HG03280 (cell line): ENCODE measurements around the gene TMEM51.
"Not testable (repeated sequence)": the region's sequence is repeated elsewhere in the genome, so short reads cannot be mapped to it uniquely, and the experiment has no call there.

Experiments
- ATAC-seq: cut with Tn5 transposase; IDR thresholded peaks from one replicate; pipeline ENCODE4 v1.9.1; 2021; ENCODE audit warnings: mild to moderate bottlenecking, moderate library complexity; ENCODE audit not compliant: unreplicated experiment

TMEM51 gene

DNA sequence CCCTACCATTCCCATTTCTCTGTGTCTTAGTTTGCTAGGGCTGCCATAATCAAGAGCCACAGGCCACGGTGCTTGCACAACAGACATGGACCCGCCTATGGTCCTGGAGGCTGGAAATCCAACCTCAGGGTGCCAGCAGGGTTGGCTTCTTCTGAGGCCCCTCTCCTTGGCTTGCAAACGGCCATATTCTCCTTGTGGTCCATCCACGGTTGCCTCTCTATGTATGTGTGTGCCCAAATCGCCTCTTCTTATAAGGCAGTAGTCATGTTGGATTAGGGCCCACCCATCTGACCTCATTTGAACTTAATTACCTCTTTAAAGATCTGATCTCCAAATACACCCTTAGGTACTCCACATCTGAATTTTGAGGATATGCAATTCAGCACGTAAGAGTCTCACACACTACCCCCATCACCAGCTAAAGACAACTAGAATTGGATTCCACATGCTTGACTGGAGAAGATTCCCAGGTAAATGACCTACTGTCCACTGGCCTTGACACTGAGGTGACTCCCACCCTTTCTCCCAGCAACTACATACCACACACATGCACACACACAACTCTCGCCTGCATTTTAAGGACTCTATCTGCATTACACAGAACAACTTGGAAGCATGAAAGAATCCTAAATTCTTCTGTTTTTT is 28.3 kb upstream of the TMEM51 start:
- no peak for ATAC-seq

DNA sequence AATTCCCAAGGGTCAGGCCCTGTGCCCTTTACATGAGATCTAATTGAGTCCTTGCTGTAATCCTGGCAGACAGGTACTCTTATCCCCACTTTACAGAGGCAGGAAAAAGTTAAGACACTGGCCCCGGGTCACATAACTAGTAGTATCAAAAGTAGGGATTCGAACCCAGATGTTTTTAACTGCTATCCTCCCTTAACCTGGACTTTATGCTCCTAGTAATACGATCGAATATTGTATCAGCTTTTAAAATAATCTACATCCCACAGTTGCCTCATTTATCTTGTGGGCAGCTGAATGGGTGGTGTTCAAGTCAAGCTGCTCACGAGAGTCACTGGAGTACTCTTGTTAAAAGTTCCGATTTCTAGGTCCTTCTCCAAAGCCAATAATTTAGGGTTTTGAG is 25.5 kb upstream of the TMEM51 start:
- ATAC-seq = no peak

DNA sequence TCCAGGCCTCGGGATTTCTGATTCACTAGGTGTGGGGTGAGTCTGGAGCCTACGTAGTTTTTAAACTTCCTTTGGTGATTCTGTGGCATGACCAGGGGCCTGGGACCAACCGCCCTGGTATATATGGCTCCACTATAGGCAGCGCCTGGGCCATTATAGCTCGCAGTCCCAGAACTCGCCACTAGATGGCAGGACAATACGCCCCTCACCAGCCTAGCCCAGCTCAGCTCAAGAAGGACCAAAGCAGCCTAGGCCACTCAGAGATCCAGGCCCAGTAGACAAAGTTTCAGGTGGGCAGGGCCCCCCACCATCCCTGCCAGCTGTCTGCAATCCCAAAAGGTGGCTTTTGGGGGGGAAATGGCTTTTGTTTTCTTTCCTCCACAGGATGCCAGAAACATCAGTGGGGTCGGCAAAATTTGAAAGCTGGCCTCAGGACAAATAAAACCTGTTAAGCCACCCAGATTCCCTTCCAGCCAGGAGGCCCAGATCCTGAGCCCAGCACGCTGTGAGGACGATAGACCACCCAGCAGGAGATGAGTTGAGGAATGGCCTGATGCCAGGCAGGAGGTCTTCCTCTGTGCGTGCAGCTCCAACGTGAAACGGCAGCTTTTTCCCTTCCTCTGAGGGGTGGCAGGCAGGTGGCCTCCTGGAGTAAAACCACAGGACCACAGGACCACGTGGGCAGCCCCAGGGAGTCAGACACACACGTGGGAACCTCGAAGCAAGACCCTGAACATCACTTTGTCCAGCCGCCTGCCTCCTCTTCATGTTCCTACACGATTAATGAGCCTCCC is 24.8 kb upstream of the TMEM51 start:
- ATAC-seq = peak; percentile 62

DNA sequence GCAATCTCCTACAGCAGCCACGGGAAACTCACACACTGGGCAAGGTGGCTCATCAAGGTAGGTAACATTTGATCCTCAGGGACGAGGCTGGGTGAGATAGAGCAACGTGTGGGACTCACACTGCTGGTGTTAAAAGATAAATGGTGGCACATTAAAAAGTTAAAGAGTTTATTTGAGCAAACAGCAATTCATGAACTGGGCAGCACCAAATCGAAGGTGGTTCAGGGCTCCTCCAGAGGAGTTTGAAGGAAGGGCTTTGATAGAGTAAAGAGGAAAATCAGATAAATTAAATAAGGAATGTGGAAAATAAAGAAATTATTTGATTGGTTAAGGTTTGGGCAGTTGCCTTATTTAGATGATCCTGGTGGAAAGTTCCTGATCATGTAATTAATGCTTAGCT is 23.6 kb upstream of the TMEM51 start:
- no peak for ATAC-seq

DNA sequence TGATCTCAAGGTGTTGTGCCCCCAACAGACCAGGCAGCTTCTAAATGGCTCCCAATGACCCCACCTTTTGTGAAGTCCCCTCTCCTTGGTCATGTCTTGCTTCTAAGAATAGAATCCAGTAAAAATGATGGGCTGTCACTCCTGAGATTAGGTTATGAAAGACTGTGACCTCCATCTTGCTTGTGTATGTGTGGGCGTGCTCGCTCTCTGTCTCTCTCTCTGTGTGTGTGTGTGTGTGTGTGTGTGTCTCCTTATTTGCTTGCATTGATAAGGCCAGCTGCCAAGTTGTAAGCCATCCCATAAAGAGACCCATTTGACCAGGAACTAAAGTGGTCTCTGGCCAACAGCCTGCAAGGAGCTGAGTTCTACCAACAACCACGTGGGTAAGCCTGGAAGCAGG is 22.9 kb upstream of the TMEM51 start:
- no peak for ATAC-seq

DNA sequence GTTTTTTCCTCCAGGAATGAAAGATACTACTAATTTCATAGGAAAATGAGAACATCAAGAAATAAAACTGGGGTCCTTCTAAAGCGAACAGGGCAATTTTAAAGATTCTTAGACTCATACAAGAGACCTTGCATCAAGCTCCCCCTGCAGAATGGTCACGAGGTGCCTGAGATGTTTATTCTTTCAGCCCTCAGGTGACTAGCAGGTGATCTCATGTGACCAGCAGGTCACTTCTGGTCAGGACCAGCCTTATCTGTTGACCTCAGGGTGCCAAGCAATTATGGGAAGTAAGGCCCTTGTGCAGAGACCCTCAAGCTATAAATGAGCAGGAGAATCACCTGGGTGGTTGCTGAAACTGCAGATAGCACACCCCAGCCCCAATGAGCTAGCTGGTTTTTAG is 20.6 kb upstream of the TMEM51 start:
- ATAC-seq = no peak

DNA sequence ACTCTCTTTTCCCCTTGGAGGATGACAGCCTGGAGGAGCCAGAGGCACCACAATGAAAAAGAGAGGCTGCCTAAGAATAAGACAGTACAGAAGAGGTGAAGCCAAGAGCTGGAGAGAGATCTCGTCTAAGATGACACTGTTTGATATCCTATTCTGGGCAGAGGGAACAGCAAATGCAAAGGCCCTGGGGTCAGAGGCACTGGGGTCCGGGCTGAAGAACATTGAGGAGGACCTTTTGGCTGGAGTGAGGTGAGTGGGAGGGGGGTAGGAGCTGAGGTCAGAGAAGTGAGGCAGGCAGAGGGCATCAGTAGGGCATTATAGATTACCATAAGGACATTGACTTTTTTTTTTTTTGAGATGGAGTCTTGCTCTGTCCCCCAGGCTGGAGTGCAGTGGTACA is 19.3 kb upstream of the TMEM51 start:
- no peak for ATAC-seq

DNA sequence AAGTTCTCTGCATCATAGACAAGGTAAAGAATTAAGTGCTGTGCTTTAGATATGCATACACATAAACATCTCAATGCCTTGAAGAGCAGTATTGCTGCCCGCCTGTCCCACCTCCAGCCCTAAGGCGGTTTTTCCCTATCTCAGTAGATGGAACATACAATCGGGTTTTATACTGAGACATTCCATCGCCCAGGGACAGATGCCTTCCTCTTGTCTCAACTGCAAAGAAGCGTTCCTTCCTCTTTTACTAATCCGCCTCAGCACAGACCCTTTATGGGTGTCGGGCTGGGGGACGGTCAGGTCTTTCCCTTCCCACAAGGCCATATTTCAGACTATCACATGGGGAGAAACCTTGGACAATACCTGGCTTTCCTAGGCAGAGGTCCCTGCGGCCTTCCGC is 17.9 kb upstream of the TMEM51 start:
- not testable (repeated sequence) for ATAC-seq

DNA sequence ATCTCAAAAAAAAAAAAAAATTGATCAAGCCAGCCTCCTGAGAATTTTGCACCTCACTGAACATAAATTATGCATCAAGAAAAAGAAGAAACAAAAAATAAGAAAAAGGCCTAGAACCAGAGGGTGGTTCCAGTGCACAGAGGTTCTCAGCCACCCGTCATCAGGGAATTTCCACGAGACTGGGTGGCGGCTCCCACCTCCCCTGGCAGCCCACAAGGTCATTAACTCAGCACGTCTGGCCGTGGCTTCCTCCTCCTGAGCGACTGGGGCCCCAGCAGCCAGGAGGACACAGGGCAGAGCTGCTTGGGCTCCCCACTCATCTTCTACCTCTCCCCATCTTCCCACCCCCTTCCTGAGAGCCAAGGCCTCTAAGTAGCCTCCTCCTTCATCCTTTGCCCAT is 15.7 kb upstream of the TMEM51 start:
- ATAC-seq = no peak

DNA sequence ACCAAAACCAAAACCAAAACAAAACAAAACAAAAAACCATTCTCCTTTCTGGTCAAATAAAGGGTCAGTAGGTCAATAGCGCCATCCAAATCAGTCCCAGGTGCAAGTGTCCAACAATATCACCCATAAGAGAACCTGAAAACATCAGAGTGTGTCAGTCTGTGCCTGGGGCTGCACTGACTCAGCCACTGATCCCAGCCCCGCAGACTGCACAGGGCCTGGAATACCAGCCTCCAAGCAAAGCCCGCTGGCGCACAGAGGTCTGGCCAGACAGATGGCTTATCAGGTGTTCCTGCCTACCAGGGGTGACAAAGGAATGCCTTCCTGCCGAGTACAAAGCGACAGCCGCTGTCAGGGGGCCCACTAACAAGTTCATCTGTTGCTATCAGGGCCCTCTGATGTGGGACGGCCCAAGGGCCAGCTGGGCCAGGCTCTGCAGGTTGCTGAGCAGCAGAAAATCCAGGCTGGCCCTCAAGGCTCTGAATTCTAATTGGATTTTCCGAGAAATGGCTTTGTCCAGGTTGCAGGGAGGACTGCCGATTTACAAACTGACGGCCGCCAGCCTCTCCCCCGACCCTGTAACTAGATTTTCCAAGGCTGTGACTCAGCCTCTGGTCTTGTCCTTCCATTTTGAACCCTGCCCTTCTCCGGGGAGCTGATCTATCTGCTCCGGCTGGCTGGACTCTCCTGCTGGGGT is 13.7 kb upstream of the TMEM51 start:
- no peak for ATAC-seq

DNA sequence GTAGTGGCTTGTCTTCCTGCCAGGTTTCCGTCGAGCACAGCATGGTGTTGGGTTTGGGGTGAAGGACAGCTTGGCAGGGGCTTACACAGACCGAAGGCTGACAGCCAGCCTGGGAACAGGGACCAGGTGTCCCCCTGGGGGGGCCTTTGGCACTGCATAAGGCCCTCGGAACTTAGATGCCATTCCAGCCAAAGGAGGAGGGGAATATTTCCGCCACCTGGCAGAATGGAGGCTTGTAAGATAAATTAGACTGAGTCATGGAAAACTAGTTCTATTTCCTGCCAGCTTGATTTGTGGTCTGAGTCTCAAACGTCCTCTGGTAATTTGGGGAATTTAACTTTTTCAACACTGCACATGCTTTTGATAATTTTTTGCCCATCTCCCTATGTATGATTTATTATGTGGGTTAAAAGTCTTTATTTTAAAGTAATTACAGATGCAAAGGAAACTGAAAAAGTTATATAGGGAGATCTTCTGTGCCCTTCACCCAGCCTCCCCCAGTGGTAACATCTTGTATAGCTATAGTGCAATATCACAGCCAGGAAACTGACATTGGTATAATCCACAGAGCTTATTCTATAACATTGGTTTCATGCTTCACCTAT is 11.5 kb upstream of the TMEM51 start:
- no peak for ATAC-seq

DNA sequence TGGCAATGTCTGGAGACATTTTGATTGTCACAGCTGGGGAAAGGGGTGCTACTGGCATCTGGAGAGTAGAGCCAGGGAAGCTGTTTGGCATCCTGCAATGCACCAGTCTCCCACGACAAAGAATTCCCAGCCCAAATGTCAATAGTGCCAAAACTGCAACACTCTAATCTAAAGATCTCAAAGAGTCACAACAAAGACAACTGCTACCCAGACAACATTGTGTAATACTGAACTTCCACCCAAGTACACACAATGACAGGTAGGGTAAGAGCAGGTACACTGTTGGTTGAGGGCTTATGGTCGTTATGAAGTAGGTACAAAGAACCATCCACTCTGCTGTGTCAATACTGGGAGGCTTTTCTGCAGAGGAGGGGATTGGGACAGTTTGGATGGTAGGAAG is 8.2 kb upstream of the TMEM51 start:
- no peak for ATAC-seq

DNA sequence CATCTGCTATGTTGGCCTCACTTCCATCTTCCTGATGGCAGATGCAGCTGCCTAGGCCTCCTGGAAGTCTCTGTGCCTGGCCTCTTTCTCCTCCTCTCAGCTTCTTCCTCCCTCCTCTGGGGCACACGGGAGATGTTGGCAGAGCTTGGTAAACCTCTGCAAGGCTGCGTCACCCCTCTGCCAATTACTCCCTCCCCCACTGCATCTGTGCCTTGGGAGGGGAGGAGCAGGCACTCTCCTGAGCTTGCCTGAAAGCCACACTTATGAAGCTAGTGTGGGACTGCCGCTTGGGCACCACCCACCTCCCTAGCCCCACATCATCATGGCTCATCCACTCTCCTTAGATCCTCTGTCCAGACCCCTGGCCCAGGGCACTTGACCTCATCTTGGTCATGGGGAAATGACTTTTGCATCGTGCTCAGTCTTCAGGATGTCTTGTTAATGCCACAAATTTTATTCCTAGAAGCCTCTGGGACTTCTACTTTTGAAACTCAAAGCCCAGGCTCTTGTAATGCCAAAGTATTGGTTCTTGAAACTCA is 7.3 kb upstream of the TMEM51 start:
- no peak for ATAC-seq

DNA sequence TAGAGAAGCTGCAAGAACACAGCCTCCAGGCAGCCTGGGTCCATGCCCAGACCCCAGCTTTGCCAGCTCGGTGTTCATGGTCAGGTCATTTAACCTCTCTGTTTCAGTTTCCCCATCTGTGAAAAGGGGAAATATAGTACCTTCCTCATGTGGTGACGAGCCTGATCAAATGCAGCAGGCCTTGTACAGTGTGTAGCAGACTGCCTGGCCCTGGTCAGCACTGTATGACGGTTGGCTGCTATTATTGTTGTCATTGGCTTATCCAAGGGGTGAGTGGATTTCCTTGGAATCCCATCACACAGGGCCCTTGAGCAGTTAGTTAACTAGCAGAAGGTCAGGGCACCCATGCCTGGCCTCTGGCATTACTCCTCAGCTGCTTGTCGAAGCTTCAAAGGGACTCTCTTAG is 6.6 kb upstream of the TMEM51 start:
- ATAC-seq = no peak

DNA sequence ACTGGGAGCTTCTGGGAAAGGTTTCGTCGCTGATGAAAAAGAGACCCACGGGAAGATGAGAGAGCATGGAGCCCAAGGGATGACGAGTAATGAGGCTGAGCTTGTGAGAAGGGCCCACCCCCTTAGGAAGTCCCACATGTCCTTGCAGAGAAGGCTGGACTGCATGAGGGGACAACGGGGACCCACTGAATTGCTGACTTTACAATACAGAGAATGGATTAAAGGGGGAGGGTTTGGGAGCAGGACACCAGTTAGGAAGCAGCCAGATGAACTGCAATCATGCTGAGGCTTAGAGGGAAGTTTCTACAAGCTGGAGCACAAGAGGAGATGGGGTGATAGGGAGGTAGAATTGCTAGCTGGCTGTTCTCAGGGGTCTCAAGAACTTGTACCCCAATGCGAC is 5.5 kb upstream of the TMEM51 start:
- ATAC-seq = no peak

DNA sequence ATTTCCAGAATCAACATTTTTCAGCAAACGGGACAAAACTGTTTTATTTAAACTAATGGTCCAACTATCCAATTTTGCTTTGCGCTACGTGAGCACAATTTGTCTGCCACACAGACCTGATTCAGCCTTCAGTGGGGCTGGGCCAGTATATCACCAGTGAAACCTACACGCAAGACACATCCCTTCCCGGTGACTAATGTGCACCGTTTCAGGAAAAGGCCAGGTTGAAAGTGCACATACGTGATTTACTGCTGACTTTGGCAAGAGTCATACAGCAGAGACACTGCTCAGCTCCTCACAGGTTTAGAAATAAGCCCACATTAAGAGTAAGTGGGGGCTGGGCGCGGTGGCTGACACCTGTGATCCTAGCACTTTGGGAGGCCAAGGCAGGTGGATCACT is 5.1 kb upstream of the TMEM51 start:
- ATAC-seq = no peak

DNA sequence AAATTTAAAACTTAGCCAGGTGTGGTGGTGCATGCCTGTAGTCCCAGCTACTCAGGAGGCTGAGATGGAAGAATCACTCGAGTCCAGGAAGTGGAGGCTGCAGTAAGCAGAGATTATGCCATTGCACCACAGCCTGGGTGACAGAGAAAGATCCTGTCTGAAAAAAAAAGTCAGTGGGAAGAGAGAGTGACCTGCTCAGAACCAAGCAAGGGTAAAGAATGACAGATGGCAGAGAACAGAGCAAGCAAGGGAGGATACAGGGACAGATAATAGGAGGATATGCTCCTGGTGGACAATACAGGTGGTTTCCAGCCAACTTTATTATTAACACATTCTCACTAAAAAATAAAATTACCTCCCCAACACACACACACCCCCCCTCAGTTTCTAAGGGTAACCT is 4.6 kb upstream of the TMEM51 start:
- no peak for ATAC-seq

DNA sequence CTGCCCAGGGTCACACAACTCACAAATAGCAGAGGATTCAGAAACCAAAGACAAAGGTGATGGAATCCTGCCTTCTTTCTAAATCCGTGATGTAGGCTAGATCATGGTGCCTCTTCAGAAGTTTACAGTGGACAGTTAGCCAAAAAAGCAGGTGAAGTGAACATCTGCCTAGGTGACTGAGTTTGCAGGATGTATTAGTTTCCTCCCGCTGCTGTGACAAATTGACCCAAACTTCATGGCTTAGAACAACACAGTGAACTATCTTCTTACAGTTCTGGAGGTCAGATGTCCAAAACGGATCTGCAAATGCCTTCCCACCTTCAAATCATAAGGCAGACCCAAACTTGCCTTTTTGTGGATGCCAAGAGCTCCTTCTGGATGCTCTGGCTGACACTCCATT is 3.2 kb upstream of the TMEM51 start:
- ATAC-seq = no peak

DNA sequence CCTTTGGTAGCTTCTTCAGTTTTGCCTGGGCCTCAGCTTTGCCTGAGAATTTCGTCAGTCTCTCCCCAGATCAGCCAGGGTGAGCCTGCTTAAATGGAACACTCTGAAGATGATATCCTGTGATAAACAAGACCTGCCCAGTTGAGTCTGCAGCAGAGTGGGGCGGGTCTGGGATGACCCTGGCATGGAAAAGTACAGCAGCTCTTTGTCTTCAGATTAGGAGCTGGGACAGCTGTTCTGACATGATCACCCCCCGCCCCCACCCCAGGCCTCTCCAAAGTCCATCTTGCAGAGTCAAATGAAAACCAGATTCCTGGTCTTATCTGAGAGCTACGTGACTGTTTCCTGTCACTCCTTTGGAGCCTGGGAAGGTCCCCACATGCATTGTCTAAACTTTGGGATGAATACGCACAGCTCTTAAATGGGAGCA is 2.2 kb upstream of the TMEM51 start:
- ATAC-seq = no peak

DNA sequence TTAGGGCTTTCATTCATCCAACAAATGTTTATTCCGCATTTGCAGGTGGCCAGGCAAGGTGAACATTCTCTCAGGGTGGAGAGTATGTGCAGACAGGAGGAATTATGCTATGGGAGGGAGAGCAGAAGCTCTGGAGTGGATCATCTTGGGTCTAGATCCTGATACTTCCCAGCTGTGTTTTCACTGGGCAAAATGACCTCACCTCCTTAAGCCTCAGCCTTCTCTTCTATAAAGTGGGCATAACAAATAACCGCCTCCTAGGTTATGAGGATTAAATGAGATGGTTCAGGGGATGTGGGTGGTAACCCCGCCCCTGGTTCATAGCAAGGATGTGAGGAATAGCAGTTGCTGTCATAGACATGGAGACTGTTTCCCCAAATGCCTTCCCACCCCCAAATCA is 1.7 kb upstream of the TMEM51 start:
- ATAC-seq = no peak
